Measurements from ENCODE around the gene SLC25A13. TPM values are rescaled to one million over a fixed set of nuclear protein-coding genes. Genes with fewer than 3 reads are reported as not detected.

SLC25A13 gene
- polyA plus RNA-seq, 1 of the 3 experiments (the other 2 are of a cell fraction): 16.0 TPM

GRCh38 chr7:96246919-96247318 lies 75.0 kb downstream of the SLC25A13 start:
- H4K20me1 ChIP-seq (ENCODE audit: insufficient read depth): no peaks in the 10 kb centered on the region
- no peak overlapping the region for H2AFZ ChIP-seq (ENCODE audit: low read depth)
- H3K36me3 ChIP-seq (replicated peaks in 1 of 2; ENCODE audit: control insufficient read depth in 1 of 2, insufficient read depth in 2 of 2, low read length in 1 of 2): peaks cover 0 to 4% of the 10 kb centered on the region in 2 experiments
- no peak overlapping the region for H3K4me2 ChIP-seq
- H3K27me3 ChIP-seq (ENCODE audit: insufficient read depth): no peaks in the 10 kb centered on the region
- H3K9ac ChIP-seq: no peak overlapping the region
- no peaks in the 10 kb centered on the region for H3K9me2 ChIP-seq
- WGBS (ENCODE audit: low lambda C conversion rate): 92% methylated on average over 3 of the region's 3 CpGs
- TF ChIP-seq NRF1 (IDR thresholded peaks at IDR 0.05; ENCODE audit: low read depth, low read length): no peak
- TF ChIP-seq FOXM1 (IDR thresholded peaks at IDR 0.05; ENCODE audit: low read depth): no peak
- TF ChIP-seq POLR2AphosphoS5 (IDR thresholded peaks at IDR 0.05; ENCODE audit: low read depth, low read length): no peak
- no peak for TF ChIP-seq EP300 (IDR thresholded peaks at IDR 0.05; ENCODE audit: borderline replicate concordance in 1 of 2, low read depth in 1 of 2, low read length in 1 of 2)
- TF ChIP-seq USF1 (IDR thresholded peaks at IDR 0.05; ENCODE audit: borderline replicate concordance, low read depth): no peak
- no peak for TF ChIP-seq ELF1 (IDR thresholded peaks at IDR 0.05)
- no peak for TF ChIP-seq EZH2phosphoT487 (IDR thresholded peaks at IDR 0.05; ENCODE audit: borderline replicate concordance, low read depth)
- no peak for TF ChIP-seq CTCF (IDR thresholded peaks at IDR 0.05)
- no peak for TF ChIP-seq RFX5 (IDR thresholded peaks at IDR 0.05; ENCODE audit: low read length)
- TF ChIP-seq MEF2A (IDR thresholded peaks at IDR 0.05; ENCODE audit: borderline replicate concordance, low read depth): no peak
- TF ChIP-seq REST (IDR thresholded peaks at IDR 0.05; ENCODE audit: low read depth, low read length): no peak
- TF ChIP-seq RAD21 (IDR thresholded peaks at IDR 0.05; ENCODE audit: low read length): no peak
- no peak for TF ChIP-seq CHD2 (IDR thresholded peaks at IDR 0.05; ENCODE audit: low read length, partially characterized antibody)
- no peak for TF ChIP-seq GATA2 (CRISPR knock-in tag; IDR thresholded peaks at IDR 0.05)
- TF ChIP-seq ZBTB33 (IDR thresholded peaks at IDR 0.05; ENCODE audit: borderline replicate concordance, low read depth): no peak
- no peak for TF ChIP-seq NFIC (IDR thresholded peaks at IDR 0.05; ENCODE audit: borderline replicate concordance)
- no peak for TF ChIP-seq SMC3 (IDR thresholded peaks at IDR 0.05; ENCODE audit: low read depth, low read length)
- TF ChIP-seq MXI1 (IDR thresholded peaks at IDR 0.05; ENCODE audit: low read depth, low read length): no peak
- no peak for TF ChIP-seq SIN3A (IDR thresholded peaks at IDR 0.05; ENCODE audit: borderline replicate concordance, low read depth, low read length)
- TF ChIP-seq TCF12 (IDR thresholded peaks at IDR 0.05): no peak
- no peak for DNase-seq
- H3F3A ChIP-seq (replicated peaks; ENCODE audit: insufficient read depth): no peaks in the 10 kb centered on the region
- no peaks in the 10 kb centered on the region for H3K9me3 ChIP-seq
- ChIA-PET CTCF (interaction anchor here (1.0 to 2.0 kb wide), 2 partner anchors 11 to 781 kb away, joined by 4 to 5 read pairs; no protein-coding TSS in a partner anchor), POLR2A (no interaction called here)
- no peaks in the 10 kb centered on the region; a peak in 1 of 4 replicates for H3K4me1 ChIP-seq (ENCODE audit: control insufficient read depth in 1 of 2, insufficient read depth in 2 of 2, low read depth in 1 of 2, low read length in 1 of 2)
- H3K79me2 ChIP-seq (ENCODE audit: insufficient read depth): peaks cover 17% of the 10 kb centered on the region; the same call in 1 of the 2 replicates
- no peak overlapping the region for H3K27ac ChIP-seq (ENCODE audit: low read depth in 2 of 2, low read length in 1 of 2)
- H3K4me3 ChIP-seq (ENCODE audit: low read depth in 2 of 2, low read length in 1 of 2): no peak overlapping the region
